Lower leg skin (tissue), 4 donors: ENCODE results near the gene UNC5A. TPM values are rescaled to one million over a fixed set of nuclear protein-coding genes. Genes with fewer than 3 reads are reported as not detected.

Experiments used
- DNase-seq, 2 donors: peaks; one replicate each; pipeline ENCODE4 v3.0.0-alpha.2; 2019; ENCODE audit warnings: low spot score in 2 of 2
- H3K4me3 ChIP-seq: fragments of 200-600 bp; sonication (generic); 2 replicates; pipeline ENCODE4 v1.5.1; 2017; ENCODE audit warnings: mild to moderate bottlenecking, low read depth; ENCODE audit not compliant: poor library complexity, severe bottlenecking
- CTCF ChIP-seq, 3 donors: fragments of 450-650 bp; IDR thresholded peaks; one replicate each; pipeline ENCODE4 v1.5.1; 2016; ENCODE audit warnings: antibody characterized with exemption in 3 of 3, mild to moderate bottlenecking in 3 of 3, moderate library complexity in 2 of 3
- POLR2A ChIP-seq, 2 donors: fragments of 450-650 bp; IDR thresholded peaks; one replicate each; pipeline ENCODE4 v1.6.1; 2016 to 2017; ENCODE audit warnings: antibody characterized with exemption in 2 of 2, mild to moderate bottlenecking in 1 of 2, moderate library complexity in 1 of 2
- WGBS, 2 donors: methylation state at CpG; one replicate each; pipeline ENCODE4 v1.1.5; 2018; 5-methylcytosine and 5-hydroxymethylcytosine counted together
- intact Hi-C: fragments of 100-400 bp; cut with DNase I; formaldehyde crosslinking; loops from one replicate; pipeline ENCODE4 v1.15.0; 2023; ENCODE audit warnings: low total_unique reads
- total RNA-seq, 4 donors: library from RNA; depleted of rRNA; stranded (reverse); fragments of >200 nt; gene quantifications; one replicate each; pipeline ENCODE4 v1.1.0, GENCODE V29; 2016

The UNC5A gene
- total RNA-seq, 4 donors from 2014 or later, result 0.13 to 0.25 (median 0.23) TPM; not detected in 1

GRCh38 chr5:176902911-176903664 is 92.7 kb downstream of the UNC5A start:
- intact Hi-C loops, result no loop called here
- H3K4me3 ChIP-seq, result no peak overlapping the region
- no peak for TF ChIP-seq CTCF (IDR thresholded peaks at IDR 0.05)
- TF ChIP-seq POLR2A (IDR thresholded peaks at IDR 0.05), result no peak
- WGBS, 2 donors, result 90 to 95% methylated on average over 5 of the region's 5 CpGs
- DNase-seq, result peak in 1 of 2 donors; percentile 21

- H3K4me3 ChIP-seq, result no peak overlapping the region
- peak in 1 of 2 donors; percentile 4 for DNase-seq
- 90 to 95% methylated on average over 3 of the region's 3 CpGs for WGBS, 2 donors
- intact Hi-C loops, result no loop called here
- TF ChIP-seq POLR2A (IDR thresholded peaks at IDR 0.05) (no peak), CTCF (IDR thresholded peaks at IDR 0.05) (no peak)
Measured at GRCh38 chr5:176904276-176904675, 93.9 kb downstream of the UNC5A start.

GRCh38 chr5:176906126-176906525 is 95.8 kb downstream of the UNC5A start:
- TF ChIP-seq CTCF (IDR thresholded peaks at IDR 0.05) (no peak), POLR2A (IDR thresholded peaks at IDR 0.05) (no peak)
- DNase-seq, result peak in 1 of 2 donors; percentile 3
- H3K4me3 ChIP-seq, result no peak overlapping the region
- intact Hi-C loops, result no loop called here
- 88 to 93% methylated on average over 1 of the region's 1 CpG for WGBS, 2 donors

GRCh38 chr5:176906796-176907195 is 96.4 kb downstream of the UNC5A start:
- DNase-seq, result peak in 1 of 2 donors; percentile 3
- intact Hi-C loops, result no loop called here
- TF ChIP-seq CTCF (IDR thresholded peaks at IDR 0.05), result no peak
- TF ChIP-seq POLR2A (IDR thresholded peaks at IDR 0.05), result no peak
- H3K4me3 ChIP-seq, result no peak overlapping the region
- 88 to 90% methylated on average over 3 of the region's 3 CpGs for WGBS, 2 donors

- WGBS, 2 donors, result 92 to 94% methylated on average over 5 of the region's 5 CpGs
- no peak for DNase-seq
- intact Hi-C loops, result no loop called here
- H3K4me3 ChIP-seq, result no peak overlapping the region
- TF ChIP-seq CTCF (IDR thresholded peaks at IDR 0.05) (no peak), POLR2A (IDR thresholded peaks at IDR 0.05) (no peak)
Measured at GRCh38 chr5:176908675-176909368, 98.5 kb downstream of the UNC5A start.
